CD4-positive, alpha-beta T cell (primary cell): ENCODE data around the gene FGGY. TPM values are rescaled to one million over a fixed set of nuclear protein-coding genes. Genes with fewer than 3 reads are reported as not detected.

Experiments used
- ATAC-seq: fragments of 200-7000 bp; cut with Tn5 transposase; one replicate; pipeline ENCODE4 v1.10.0; 2022; ENCODE audit warnings: mild to moderate bottlenecking; ENCODE audit not compliant: poor library complexity
- CTCF ChIA-PET: fragments of 350-600 bp; sonication (Branson Sonifier 250); formaldehyde crosslinking; loops from one replicate; lab custom pipeline; 2021; ENCODE audit warnings: antibody characterized with exemption, inconsistent platforms; lab: Charles Lee
- POLR2A ChIA-PET: fragments of 350-600 bp; sonication (Branson Sonifier 250); formaldehyde crosslinking; loops from one replicate; lab custom pipeline; 2021; ENCODE audit warnings: antibody characterized with exemption, inconsistent platforms; lab: Charles Lee
- DNase-seq, 14 experiments: peaks; one replicate each; pipeline ENCODE4 v3.0.0-alpha.2; 2013 to 2020; ENCODE audit warnings: mixed read lengths in 2 of 14
- H3K27ac ChIP-seq, 2 donors: one replicate each; pipeline versions ENCODE4 v1.5.1 to v1.7.0; 2013; ENCODE audit warnings: low read length in 2 of 2, low read depth in 1 of 2, mild to moderate bottlenecking in 1 of 2
- H3K27me3 ChIP-seq, 2 experiments: 1 replicate in 1 of 2; 2 replicates in 1 of 2; pipeline versions ENCODE4 v1.6.1 to v1.7.0; 2013; ENCODE audit warnings: low read length in 2 of 2, control low read depth in 1 of 2, mild to moderate bottlenecking in 1 of 2, moderate library complexity in 1 of 2; ENCODE audit not compliant: insufficient read depth in 2 of 2, control insufficient read depth in 1 of 2
- H3K36me3 ChIP-seq: one replicate; pipeline ENCODE4 v1.6.1; 2013; ENCODE audit warnings: low read length, control low read depth; ENCODE audit not compliant: insufficient read depth
- H3K4me1 ChIP-seq: one replicate; pipeline ENCODE4 v1.6.1; 2013; ENCODE audit warnings: low read length, control low read depth; ENCODE audit not compliant: insufficient read depth
- H3K4me3 ChIP-seq: one replicate; pipeline ENCODE4 v1.5.1; 2013; ENCODE audit warnings: mild to moderate bottlenecking, low read length, moderate library complexity
- H3K9me3 ChIP-seq, 2 experiments: 1 replicate in 1 of 2; 2 replicates in 1 of 2; pipeline versions ENCODE4 v1.6.1 to v1.7.0; 2013; ENCODE audit warnings: low read length in 2 of 2, mild to moderate bottlenecking in 2 of 2, control low read depth in 1 of 2, moderate library complexity in 1 of 2; ENCODE audit not compliant: control insufficient read depth in 1 of 2, insufficient read depth in 1 of 2
- H3K27ac Mint-ChIP-seq: one replicate; pipeline ENCODE4 v1.8.0; 2020; ENCODE audit warnings: mixed read lengths
- H3K27me3 Mint-ChIP-seq: one replicate; pipeline ENCODE4 v1.8.0; 2021; ENCODE audit warnings: mixed read lengths
- H3K36me3 Mint-ChIP-seq: one replicate; pipeline ENCODE4 v1.8.0; 2021; ENCODE audit warnings: low read depth, mixed read lengths
- H3K4me1 Mint-ChIP-seq: one replicate; pipeline ENCODE4 v1.8.0; 2021; ENCODE audit warnings: low read depth, mixed read lengths
- H3K4me3 Mint-ChIP-seq: one replicate; pipeline ENCODE4 v1.8.0; 2020; ENCODE audit warnings: mild to moderate bottlenecking, mixed read lengths
- H3K9me3 Mint-ChIP-seq: one replicate; pipeline ENCODE4 v1.8.0; 2020; ENCODE audit warnings: mixed read lengths
- intact Hi-C, 2 experiments: fragments of 100-400 bp; cut with DNase I in 1 of 2; cut with micrococcal nuclease in 1 of 2; formaldehyde crosslinking; loops; one replicate each; pipeline versions ENCODE4 v1.15.1 to v1.9.0; 2023 to 2025; cut with DNase I, micrococcal nuclease
- total RNA-seq, 174 experiments: library from RNA in 2 of 174; stranded (reverse) in 2 of 174; gene quantifications; one replicate each; pipeline ENCODE4 v1.2.3 and lab custom pipeline; 2021 to 2026
- TF ChIP-seq, protein P1 (sequence below): fragments of 200-600 bp; IDR thresholded peaks from one replicate; pipeline ENCODE4 v1.8.0; 2022; ENCODE audit warnings: antibody characterized with exemption, mild to moderate bottlenecking

The FGGY gene
- total RNA-seq, 2 experiments from 2014 or later: 9.5 to 10.0 TPM

DNA sequence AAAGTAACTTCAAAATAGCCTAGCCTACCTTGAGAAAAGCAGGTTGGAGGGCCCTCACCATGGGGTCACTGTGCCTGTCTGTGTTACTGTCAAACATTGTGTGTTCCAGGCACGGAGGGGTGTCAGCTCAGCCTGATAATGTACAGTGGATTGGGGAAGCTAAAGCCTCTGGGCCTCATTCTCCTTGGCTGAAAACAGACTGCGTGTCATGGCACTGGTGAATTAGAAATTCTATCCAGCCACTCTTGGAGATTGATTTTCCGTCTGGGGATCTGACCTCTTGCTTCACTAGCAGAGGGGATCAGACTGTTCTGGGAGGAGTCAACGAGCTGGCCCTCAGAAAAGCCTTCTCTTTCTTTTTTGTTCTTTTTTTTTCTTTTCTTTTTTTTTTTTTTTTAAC is 394.4 kb downstream of the FGGY start:
- H3K27me3 ChIP-seq: no peaks in the 10 kb centered on the region
- H3K27ac ChIP-seq: no peak overlapping the region
- no peak for ATAC-seq
- Mint-ChIP-seq H3K27me3 (no peaks in the 10 kb centered on the region), H3K27ac (no peak overlapping the region), H3K4me3 (no peak overlapping the region), H3K9me3 (no peaks in the 10 kb centered on the region), H3K36me3 (no peaks in the 10 kb centered on the region), H3K4me1 (no peaks in the 10 kb centered on the region)
- no peaks in the 10 kb centered on the region for H3K36me3 ChIP-seq
- no peak overlapping the region for H3K4me3 ChIP-seq
- H3K4me1 ChIP-seq: no peaks in the 10 kb centered on the region
- TF ChIP-seq, protein P1, sequence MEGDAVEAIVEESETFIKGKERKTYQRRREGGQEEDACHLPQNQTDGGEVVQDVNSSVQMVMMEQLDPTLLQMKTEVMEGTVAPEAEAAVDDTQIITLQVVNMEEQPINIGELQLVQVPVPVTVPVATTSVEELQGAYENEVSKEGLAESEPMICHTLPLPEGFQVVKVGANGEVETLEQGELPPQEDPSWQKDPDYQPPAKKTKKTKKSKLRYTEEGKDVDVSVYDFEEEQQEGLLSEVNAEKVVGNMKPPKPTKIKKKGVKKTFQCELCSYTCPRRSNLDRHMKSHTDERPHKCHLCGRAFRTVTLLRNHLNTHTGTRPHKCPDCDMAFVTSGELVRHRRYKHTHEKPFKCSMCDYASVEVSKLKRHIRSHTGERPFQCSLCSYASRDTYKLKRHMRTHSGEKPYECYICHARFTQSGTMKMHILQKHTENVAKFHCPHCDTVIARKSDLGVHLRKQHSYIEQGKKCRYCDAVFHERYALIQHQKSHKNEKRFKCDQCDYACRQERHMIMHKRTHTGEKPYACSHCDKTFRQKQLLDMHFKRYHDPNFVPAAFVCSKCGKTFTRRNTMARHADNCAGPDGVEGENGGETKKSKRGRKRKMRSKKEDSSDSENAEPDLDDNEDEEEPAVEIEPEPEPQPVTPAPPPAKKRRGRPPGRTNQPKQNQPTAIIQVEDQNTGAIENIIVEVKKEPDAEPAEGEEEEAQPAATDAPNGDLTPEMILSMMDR: no peak
- CTCF ChIA-PET: no interaction called here
- intact Hi-C loops: loop anchor here in 1 of 2 experiments (10.0 kb wide), 2 partner anchors 1036 to 1176 kb away; no protein-coding TSS in a partner anchor
- DNase-seq: no peak
- POLR2A ChIA-PET: no interaction called here
- H3K9me3 ChIP-seq: no peaks in the 10 kb centered on the region

DNA sequence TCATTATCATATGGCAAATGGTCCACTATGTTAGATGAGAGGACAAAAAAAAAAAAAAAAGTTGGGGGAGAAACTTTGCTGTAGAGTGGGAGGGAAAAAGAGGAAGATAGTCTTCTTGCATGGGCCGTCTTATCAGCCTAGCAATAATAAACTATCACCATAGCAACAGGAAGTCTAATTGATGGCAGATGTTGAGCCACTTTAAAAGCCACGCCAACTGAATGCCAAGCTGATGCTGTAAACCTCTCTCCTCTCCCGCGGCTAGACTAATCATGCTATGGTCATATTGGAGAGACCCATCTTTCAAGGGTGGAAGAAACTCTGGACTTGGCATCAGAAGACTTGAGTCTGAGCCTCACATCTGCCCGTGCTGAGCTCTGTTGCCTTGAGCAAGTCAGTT is 395.7 kb downstream of the FGGY start:
- Mint-ChIP-seq H3K27me3 (no peaks in the 10 kb centered on the region), H3K36me3 (no peaks in the 10 kb centered on the region), H3K4me1 (peaks cover 13% of the 10 kb centered on the region), H3K4me3 (no peak overlapping the region), H3K9me3 (no peaks in the 10 kb centered on the region), H3K27ac (no peak overlapping the region)
- TF ChIP-seq, protein P1: no peak
- H3K36me3 ChIP-seq: no peaks in the 10 kb centered on the region
- H3K4me1 ChIP-seq: peaks cover 11% of the 10 kb centered on the region
- CTCF ChIA-PET: no interaction called here
- peak in 1 of 14 experiments; percentile 30 for DNase-seq
- no peaks in the 10 kb centered on the region for H3K27me3 ChIP-seq
- POLR2A ChIA-PET: no interaction called here
- H3K27ac ChIP-seq: no peak overlapping the region
- intact Hi-C loops: loop anchor here in 1 of 2 experiments (10.0 kb wide), 2 partner anchors 1038 to 1178 kb away; no protein-coding TSS in a partner anchor
- no peaks in the 10 kb centered on the region for H3K9me3 ChIP-seq
- ATAC-seq: no peak
- H3K4me3 ChIP-seq: no peak overlapping the region

DNA sequence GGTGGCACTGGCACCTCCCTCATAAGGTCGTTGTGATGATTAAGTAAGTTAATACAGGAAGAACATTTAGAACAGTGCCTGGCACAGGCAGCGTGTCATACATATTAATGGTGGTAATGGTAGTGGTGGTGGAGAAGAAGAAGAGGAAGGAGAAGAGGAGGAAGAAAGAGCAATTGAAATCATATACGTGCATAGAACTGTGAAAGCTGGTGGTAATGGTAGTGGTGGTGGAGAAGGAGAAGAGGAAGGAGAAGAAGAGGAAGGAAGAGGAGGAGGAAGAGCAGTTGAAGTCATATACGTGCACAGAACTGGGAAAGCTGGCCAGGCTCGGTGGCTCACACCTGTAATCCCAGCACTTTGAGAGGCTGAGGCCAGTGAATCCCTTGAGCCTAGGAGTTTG is 396.5 kb downstream of the FGGY start:
- H3K4me1 Mint-ChIP-seq: peaks cover 13% of the 10 kb centered on the region
- Histone ChIP-seq H3K27ac (no peak overlapping the region), H3K4me3 (no peak overlapping the region), H3K4me1 (peaks cover 12% of the 10 kb centered on the region), H3K9me3 (no peaks in the 10 kb centered on the region), H3K27me3 (no peaks in the 10 kb centered on the region), H3K36me3 (no peaks in the 10 kb centered on the region)
- no peak overlapping the region for H3K27ac Mint-ChIP-seq
- intact Hi-C loops: loop anchor here in 1 of 2 experiments (10.0 kb wide), 2 partner anchors 1039 to 1179 kb away; no protein-coding TSS in a partner anchor
- DNase-seq: no peak
- H3K4me3 Mint-ChIP-seq: no peak overlapping the region
- POLR2A ChIA-PET: no interaction called here
- CTCF ChIA-PET: no interaction called here
- no peaks in the 10 kb centered on the region for H3K36me3 Mint-ChIP-seq
- H3K9me3 Mint-ChIP-seq: no peaks in the 10 kb centered on the region
- ATAC-seq: no peak
- H3K27me3 Mint-ChIP-seq: no peaks in the 10 kb centered on the region
- TF ChIP-seq, protein P1: no peak
